Measurements from ENCODE around the gene LARGE1.

DNA sequence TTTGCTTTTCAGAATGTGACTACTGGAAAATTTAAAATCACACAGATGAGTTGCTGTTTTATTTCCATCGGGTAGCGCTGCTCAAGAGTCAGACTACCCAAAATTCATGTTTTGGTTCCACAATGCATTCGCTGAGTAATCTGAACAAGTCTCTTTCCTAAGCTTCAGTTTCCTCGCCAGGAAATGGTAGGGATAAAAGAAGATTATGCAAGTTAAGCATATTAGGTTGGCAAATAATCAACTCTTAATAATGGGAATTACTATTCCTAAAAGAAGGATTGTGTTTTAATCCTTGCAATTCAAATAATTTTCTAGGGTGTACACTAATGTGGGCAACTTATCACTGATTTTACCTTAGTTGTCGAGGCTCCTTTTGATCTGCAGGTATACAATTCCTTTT, 326.5 kb downstream of the LARGE1 start:
- no peak for TF ChIP-seq POLR2A (IDR thresholded peaks at IDR 0.05)
- TF ChIP-seq, protein P1, sequence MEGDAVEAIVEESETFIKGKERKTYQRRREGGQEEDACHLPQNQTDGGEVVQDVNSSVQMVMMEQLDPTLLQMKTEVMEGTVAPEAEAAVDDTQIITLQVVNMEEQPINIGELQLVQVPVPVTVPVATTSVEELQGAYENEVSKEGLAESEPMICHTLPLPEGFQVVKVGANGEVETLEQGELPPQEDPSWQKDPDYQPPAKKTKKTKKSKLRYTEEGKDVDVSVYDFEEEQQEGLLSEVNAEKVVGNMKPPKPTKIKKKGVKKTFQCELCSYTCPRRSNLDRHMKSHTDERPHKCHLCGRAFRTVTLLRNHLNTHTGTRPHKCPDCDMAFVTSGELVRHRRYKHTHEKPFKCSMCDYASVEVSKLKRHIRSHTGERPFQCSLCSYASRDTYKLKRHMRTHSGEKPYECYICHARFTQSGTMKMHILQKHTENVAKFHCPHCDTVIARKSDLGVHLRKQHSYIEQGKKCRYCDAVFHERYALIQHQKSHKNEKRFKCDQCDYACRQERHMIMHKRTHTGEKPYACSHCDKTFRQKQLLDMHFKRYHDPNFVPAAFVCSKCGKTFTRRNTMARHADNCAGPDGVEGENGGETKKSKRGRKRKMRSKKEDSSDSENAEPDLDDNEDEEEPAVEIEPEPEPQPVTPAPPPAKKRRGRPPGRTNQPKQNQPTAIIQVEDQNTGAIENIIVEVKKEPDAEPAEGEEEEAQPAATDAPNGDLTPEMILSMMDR (IDR thresholded peaks at IDR 0.05 in 8 of 11, conservative IDR thresholded peaks at IDR 0.05 in 3 of 11) = no peak
